Measurements from ENCODE around the gene ROCK2.

Gene ROCK2

GRCh38 chr2:11311543-11311942 lies 32.9 kb downstream of the ROCK2 start:
- Mint-ChIP-seq H3K4me3 (no peak overlapping the region), H3K4me1 (peaks cover 6% of the 10 kb centered on the region), H3K27me3 (no peaks in the 10 kb centered on the region), H3K27ac (no peak overlapping the region), H3K9me3 (no peaks in the 10 kb centered on the region)
- no peak for DNase-seq
- ATAC-seq = no peak

GRCh38 chr2:11310212-11310611 lies 34.2 kb downstream of the ROCK2 start:
- DNase-seq (no peak), ATAC-seq (no peak)
- peaks cover 6% of the 10 kb centered on the region for H3K4me1 Mint-ChIP-seq
- H3K9me3 Mint-ChIP-seq = no peaks in the 10 kb centered on the region
- H3K4me3 Mint-ChIP-seq = no peak overlapping the region
- H3K27me3 Mint-ChIP-seq = no peaks in the 10 kb centered on the region
- H3K27ac Mint-ChIP-seq = no peak overlapping the region

GRCh38 chr2:11309706-11310105 lies 34.7 kb downstream of the ROCK2 start:
- Mint-ChIP-seq H3K4me1 (peaks cover 6% of the 10 kb centered on the region), H3K27ac (no peak overlapping the region)

GRCh38 chr2:11307764-11308415 lies 36.5 kb downstream of the ROCK2 start:
- Mint-ChIP-seq H3K27me3 (no peaks in the 10 kb centered on the region), H3K4me3 (no peak overlapping the region), H3K9me3 (no peaks in the 10 kb centered on the region), H3K4me1 (peaks cover 5% of the 10 kb centered on the region), H3K27ac (no peak overlapping the region)
- no peak for ATAC-seq
- DNase-seq = no peak

More at GRCh38 chr2:11309706-11310105, 34.7 kb downstream of the ROCK2 start:
- Mint-ChIP-seq H3K27me3 (no peaks in the 10 kb centered on the region), H3K4me3 (no peak overlapping the region), H3K9me3 (no peaks in the 10 kb centered on the region)
- DNase-seq (no peak), ATAC-seq (no peak)

GRCh38 chr2:11305958-11306357 lies 38.5 kb downstream of the ROCK2 start:
- DNase-seq (no peak), ATAC-seq (no peak)
- Mint-ChIP-seq H3K27me3 (no peaks in the 10 kb centered on the region), H3K4me3 (no peak overlapping the region), H3K9me3 (no peaks in the 10 kb centered on the region), H3K4me1 (no peaks in the 10 kb centered on the region), H3K27ac (no peak overlapping the region)

GRCh38 chr2:11305338-11305737 lies 39.1 kb downstream of the ROCK2 start:
- ATAC-seq (no peak), DNase-seq (no peak)
- Mint-ChIP-seq H3K9me3 (no peaks in the 10 kb centered on the region), H3K4me1 (no peaks in the 10 kb centered on the region), H3K27ac (no peak overlapping the region), H3K4me3 (no peak overlapping the region), H3K27me3 (no peaks in the 10 kb centered on the region)

GRCh38 chr2:11304476-11304875 lies 40.0 kb downstream of the ROCK2 start:
- ATAC-seq (no peak), DNase-seq (no peak)
- Mint-ChIP-seq H3K27ac (no peak overlapping the region), H3K9me3 (no peaks in the 10 kb centered on the region), H3K4me3 (no peak overlapping the region), H3K27me3 (no peaks in the 10 kb centered on the region), H3K4me1 (no peaks in the 10 kb centered on the region)

GRCh38 chr2:11303290-11304013 lies 41.0 kb downstream of the ROCK2 start:
- Mint-ChIP-seq H3K27me3 (no peaks in the 10 kb centered on the region), H3K4me3 (no peak overlapping the region), H3K4me1 (no peaks in the 10 kb centered on the region), H3K27ac (no peak overlapping the region), H3K9me3 (no peaks in the 10 kb centered on the region)
- DNase-seq (no peak), ATAC-seq (no peak)

- Mint-ChIP-seq H3K27ac (no peak overlapping the region), H3K4me1 (no peaks in the 10 kb centered on the region), H3K4me3 (no peak overlapping the region), H3K27me3 (no peaks in the 10 kb centered on the region), H3K9me3 (no peaks in the 10 kb centered on the region)
- ATAC-seq = no peak
- no peak for DNase-seq
Observed at GRCh38 chr2:11299439-11299838, 45.0 kb downstream of the ROCK2 start.

GRCh38 chr2:11298592-11298991 lies 45.8 kb downstream of the ROCK2 start:
- no peaks in the 10 kb centered on the region for H3K4me1 Mint-ChIP-seq
- ATAC-seq (no peak), DNase-seq (no peak)
- H3K27ac Mint-ChIP-seq = no peak overlapping the region
- no peaks in the 10 kb centered on the region for H3K27me3 Mint-ChIP-seq
- H3K4me3 Mint-ChIP-seq = no peak overlapping the region
- H3K9me3 Mint-ChIP-seq = no peaks in the 10 kb centered on the region

GRCh38 chr2:11296401-11296800 lies 48.0 kb downstream of the ROCK2 start:
- no peak for ATAC-seq
- peaks cover 9% of the 10 kb centered on the region for H3K4me1 Mint-ChIP-seq
- DNase-seq = no peak
- H3K27ac Mint-ChIP-seq = no peak overlapping the region
- peaks cover 5% of the 10 kb centered on the region in 2 donors for H3K9me3 Mint-ChIP-seq
- no peaks in the 10 kb centered on the region for H3K27me3 Mint-ChIP-seq
- no peak overlapping the region for H3K4me3 Mint-ChIP-seq

GRCh38 chr2:11292464-11293255 lies 51.8 kb downstream of the ROCK2 start:
- peaks cover 5% of the 10 kb centered on the region in 2 donors for H3K9me3 Mint-ChIP-seq
- H3K4me3 Mint-ChIP-seq = no peak overlapping the region
- H3K27ac Mint-ChIP-seq = no peak overlapping the region
- H3K27me3 Mint-ChIP-seq = no peaks in the 10 kb centered on the region
- peaks cover 19% of the 10 kb centered on the region for H3K4me1 Mint-ChIP-seq
- DNase-seq (no peak), ATAC-seq (no peak)

GRCh38 chr2:11290713-11291112 lies 53.7 kb downstream of the ROCK2 start:
- no peak overlapping the region for H3K27ac Mint-ChIP-seq
- ATAC-seq (no peak), DNase-seq (no peak)
- no peak overlapping the region for H3K4me3 Mint-ChIP-seq
- no peaks in the 10 kb centered on the region for H3K27me3 Mint-ChIP-seq
- peaks cover 5% of the 10 kb centered on the region in 2 donors for H3K9me3 Mint-ChIP-seq
- H3K4me1 Mint-ChIP-seq = peaks cover 19% of the 10 kb centered on the region

GRCh38 chr2:11290211-11290610 lies 54.2 kb downstream of the ROCK2 start:
- Mint-ChIP-seq H3K4me1 (peaks cover 19% of the 10 kb centered on the region), H3K9me3 (peaks cover 5% of the 10 kb centered on the region in 2 donors), H3K27ac (no peak overlapping the region), H3K4me3 (no peak overlapping the region), H3K27me3 (no peaks in the 10 kb centered on the region)
- DNase-seq = no peak
- ATAC-seq = no peak

GRCh38 chr2:11288431-11288830 lies 56.0 kb downstream of the ROCK2 start:
- no peak for ATAC-seq
- H3K27ac Mint-ChIP-seq = no peak overlapping the region

GRCh38 chr2:11286749-11287148 lies 57.7 kb downstream of the ROCK2 start:
- Mint-ChIP-seq H3K27me3 (no peaks in the 10 kb centered on the region), H3K4me1 (peaks cover 12% of the 10 kb centered on the region), H3K4me3 (no peak overlapping the region), H3K27ac (no peak overlapping the region), H3K9me3 (peaks cover 0 to 5% of the 10 kb centered on the region in 2 donors)
- DNase-seq (no peak), ATAC-seq (no peak)

More at GRCh38 chr2:11288431-11288830, 56.0 kb downstream of the ROCK2 start:
- peaks cover 19% of the 10 kb centered on the region for H3K4me1 Mint-ChIP-seq
- H3K4me3 Mint-ChIP-seq = no peak overlapping the region
- no peak for DNase-seq
- H3K9me3 Mint-ChIP-seq = peaks cover 5 to 11% of the 10 kb centered on the region in 2 donors
- no peaks in the 10 kb centered on the region for H3K27me3 Mint-ChIP-seq
